OCI-LY7 (cell line): ENCODE results near the gene CD58.

Source experiments
- CTCF ChIP-seq: fragments of 200-600 bp; sonication (generic); conservative IDR thresholded peaks from 2 replicates; pipeline ENCODE4 v1.5.1; 2014; ENCODE audit warnings: mild to moderate bottlenecking, antibody characterized with exemption, low read length, moderate library complexity, mixed read lengths
- EZH2phosphoT487 ChIP-seq: fragments of 200-600 bp; sonication (generic); IDR thresholded peaks from 2 replicates; pipeline ENCODE4 v1.6.1; 2018; ENCODE audit warnings: low read depth, borderline replicate concordance, mild to moderate bottlenecking, mixed run types, antibody characterized with exemption, low read length, moderate library complexity, mixed read lengths

- no peak for TF ChIP-seq EZH2phosphoT487
- TF ChIP-seq CTCF = no peak
Observed at GRCh38 chr1:116510361-116510760, 60.5 kb downstream of the CD58 start.
